Transverse colon (tissue), 4 donors: ENCODE data around the gene CDC42. TPM values are rescaled to one million over a fixed set of nuclear protein-coding genes. Genes with fewer than 3 reads are reported as not detected.

Experiments used
- DNase-seq: peaks from one replicate; pipeline ENCODE4 v3.0.0-alpha.2; 2019
- H3K27ac ChIP-seq, 4 donors: fragments of 200-600 bp; sonication (generic); 2 replicates each; pipeline ENCODE4 v1.5.1; 2016 to 2018; ENCODE audit warnings: inconsistent platforms in 4 of 4
- H3K27me3 ChIP-seq: fragments of 200-600 bp; sonication (generic); 2 replicates; pipeline ENCODE4 v1.5.1; 2017; ENCODE audit warnings: inconsistent platforms
- H3K36me3 ChIP-seq, 4 donors: fragments of 200-600 bp; sonication (generic); 2 replicates each; pipeline ENCODE4 v1.5.1; 2017 to 2019; ENCODE audit warnings: inconsistent platforms in 4 of 4
- H3K4me1 ChIP-seq, 4 donors: fragments of 200-600 bp; sonication (generic); 2 replicates each; pipeline ENCODE4 v1.5.1; 2017 to 2020; ENCODE audit warnings: inconsistent platforms in 4 of 4
- H3K4me3 ChIP-seq, 4 donors: fragments of 200-600 bp; sonication (generic); 1 replicate in 1 of 4; 2 replicates in 3 of 4; pipeline versions ENCODE4 v1.5.1 to v1.6.1; 2017 to 2019; ENCODE audit warnings: inconsistent platforms in 4 of 4
- H3K9me3 ChIP-seq, 2 donors: fragments of 200-600 bp; sonication (generic); 2 replicates each; pipeline ENCODE4 v1.5.1; 2017 to 2019; ENCODE audit warnings: inconsistent platforms in 2 of 2
- EP300 ChIP-seq: sonication (generic); formaldehyde crosslinking; IDR thresholded peaks from one replicate; pipeline ENCODE4 v1.6.1; 2017; ENCODE audit warnings: antibody characterized with exemption, low read depth
- POLR2A ChIP-seq: fragments of 450-650 bp; IDR thresholded peaks from one replicate; pipeline ENCODE4 v1.6.1; 2016; ENCODE audit warnings: antibody characterized with exemption, mild to moderate bottlenecking, moderate library complexity
- POLR2AphosphoS5 ChIP-seq, 3 donors: sonication (generic); formaldehyde crosslinking; IDR thresholded peaks; one replicate each; pipeline ENCODE4 v1.6.1; 2016; ENCODE audit warnings: antibody characterized with exemption in 3 of 3
- WGBS, 2 donors: methylation state at CpG; one replicate each; pipeline ENCODE4 v1.1.5; 2018; ENCODE audit warnings: low coverage in 1 of 2; 5-methylcytosine and 5-hydroxymethylcytosine counted together
- in situ Hi-C, 4 donors: fragments of 200-750 bp; cut with MboI; loops; one replicate each; pipeline versions ENCODE4 v1.15.0 to v1.15.1; 2017; ENCODE audit warnings: low sequenced_read_pairs in 3 of 4, low pct_ligation_motif_present in 1 of 4, low pct_unique_long_range_greater_than_20kb in 1 of 4
- intact Hi-C: fragments of 100-400 bp; cut with DNase I; formaldehyde crosslinking; loops from one replicate; pipeline ENCODE4 v1.15.1; 2023; ENCODE audit warnings: low total_unique reads
- total RNA-seq, 4 donors: library from RNA; depleted of rRNA; stranded (reverse); fragments of >200 nt; gene quantifications; one replicate each; pipeline ENCODE4 v1.1.0, GENCODE V29; 2016
- TF ChIP-seq, protein P1 (sequence below), 5 experiments: fragments of 200-600 bp in 3 of 5; fragments of 450-650 bp in 2 of 5; sonication (generic) in 3 of 5; IDR thresholded peaks; 1 replicate in 2 of 5; 2 replicates in 3 of 5; pipeline ENCODE4 v1.5.1; 2016 to 2017; ENCODE audit warnings: antibody characterized with exemption in 5 of 5, inconsistent platforms in 3 of 5, mild to moderate bottlenecking in 2 of 5, moderate library complexity in 1 of 5

CDC42 gene
- total RNA-seq, 4 donors from 2014 or later: 140 to 245 (median 174) TPM

DNA sequence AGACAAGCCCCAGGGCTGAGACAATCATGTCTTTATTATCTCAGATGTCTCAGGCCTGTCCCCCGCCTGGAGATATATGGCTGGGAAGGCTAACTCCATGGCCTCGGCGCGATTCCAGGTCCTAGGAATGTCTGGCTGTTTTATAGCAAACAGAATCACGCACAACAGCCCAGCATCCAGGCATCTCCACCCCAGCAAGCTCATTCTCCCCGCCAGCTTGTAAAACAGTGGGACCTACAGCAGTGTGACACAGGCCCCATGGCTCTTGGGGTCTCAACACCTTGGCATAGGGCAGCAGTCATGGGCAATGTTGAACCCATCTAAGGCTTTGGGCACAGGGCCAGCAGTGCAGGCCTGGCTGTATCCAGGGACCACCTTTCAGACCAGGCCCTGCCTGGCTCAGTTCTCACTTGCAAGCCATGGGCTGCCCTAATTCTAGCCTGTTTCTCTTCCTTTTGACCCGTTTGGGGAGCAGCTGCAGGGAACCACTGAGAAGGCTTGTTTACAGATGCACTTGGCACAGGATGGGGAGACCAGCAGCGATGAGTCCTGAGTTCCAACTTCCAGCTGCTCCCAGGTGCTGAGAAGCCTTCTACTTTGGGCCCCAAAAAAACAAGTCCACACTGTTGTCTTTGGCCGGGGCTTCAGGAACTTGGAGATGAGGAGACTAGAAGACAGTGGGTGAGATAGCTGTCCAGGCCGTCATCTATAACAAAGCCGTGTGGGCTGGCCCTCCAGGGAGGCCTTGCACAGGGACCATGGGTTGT is 56.0 kb downstream of the CDC42 start:
- Histone ChIP-seq H3K9me3 (no peaks in the 10 kb centered on the region), H3K4me3 (no peak overlapping the region), H3K4me1 (peaks cover 13 to 54% (median 26%) of the 10 kb centered on the region in 4 donors), H3K27me3 (no peaks in the 10 kb centered on the region), H3K27ac (peak overlapping the region; percentile 39 to 75 (median 52)), H3K36me3 (peaks cover 0 to 1% (median 0%) of the 10 kb centered on the region in 4 donors)
- DNase-seq: peak; percentile 47
- TF ChIP-seq POLR2AphosphoS5 (IDR thresholded peaks at IDR 0.05) (peak in 2 of 3 donors; percentile 45 to 74), EP300 (no peak), POLR2A (no peak)
- TF ChIP-seq, protein P1, sequence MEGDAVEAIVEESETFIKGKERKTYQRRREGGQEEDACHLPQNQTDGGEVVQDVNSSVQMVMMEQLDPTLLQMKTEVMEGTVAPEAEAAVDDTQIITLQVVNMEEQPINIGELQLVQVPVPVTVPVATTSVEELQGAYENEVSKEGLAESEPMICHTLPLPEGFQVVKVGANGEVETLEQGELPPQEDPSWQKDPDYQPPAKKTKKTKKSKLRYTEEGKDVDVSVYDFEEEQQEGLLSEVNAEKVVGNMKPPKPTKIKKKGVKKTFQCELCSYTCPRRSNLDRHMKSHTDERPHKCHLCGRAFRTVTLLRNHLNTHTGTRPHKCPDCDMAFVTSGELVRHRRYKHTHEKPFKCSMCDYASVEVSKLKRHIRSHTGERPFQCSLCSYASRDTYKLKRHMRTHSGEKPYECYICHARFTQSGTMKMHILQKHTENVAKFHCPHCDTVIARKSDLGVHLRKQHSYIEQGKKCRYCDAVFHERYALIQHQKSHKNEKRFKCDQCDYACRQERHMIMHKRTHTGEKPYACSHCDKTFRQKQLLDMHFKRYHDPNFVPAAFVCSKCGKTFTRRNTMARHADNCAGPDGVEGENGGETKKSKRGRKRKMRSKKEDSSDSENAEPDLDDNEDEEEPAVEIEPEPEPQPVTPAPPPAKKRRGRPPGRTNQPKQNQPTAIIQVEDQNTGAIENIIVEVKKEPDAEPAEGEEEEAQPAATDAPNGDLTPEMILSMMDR (IDR thresholded peaks at IDR 0.05): no peak
- in situ Hi-C loops (no loop called here), intact Hi-C loops (no loop called here)
- 30 to 77% methylated on average over 2 to 11 of the region's 11 CpGs for WGBS, 2 donors

DNA sequence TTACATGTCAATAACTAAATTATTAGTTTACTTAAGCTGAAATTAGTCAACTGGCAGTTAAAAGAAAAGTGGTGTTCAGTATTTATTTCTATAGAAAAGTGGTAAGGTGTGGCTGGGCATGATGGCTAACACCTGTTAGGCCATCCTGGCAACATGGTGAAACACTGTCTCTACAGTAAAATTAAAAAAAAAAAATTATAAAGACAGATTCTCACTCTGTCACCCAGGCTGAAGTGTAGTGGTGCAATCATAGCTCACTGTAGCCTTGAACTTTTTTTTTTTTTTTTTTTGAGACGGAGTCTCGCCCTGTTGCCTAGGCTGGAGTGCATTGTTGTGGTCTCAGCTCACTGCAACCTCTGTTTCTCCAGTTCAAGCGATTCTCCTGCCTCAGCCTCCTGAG is 57.5 kb downstream of the CDC42 start:
- Histone ChIP-seq H3K27ac (no peak overlapping the region), H3K36me3 (peaks cover 0 to 1% (median under 1%) of the 10 kb centered on the region in 4 donors), H3K4me3 (no peak overlapping the region), H3K9me3 (no peaks in the 10 kb centered on the region), H3K4me1 (peaks cover 13 to 68% (median 34%) of the 10 kb centered on the region in 4 donors), H3K27me3 (no peaks in the 10 kb centered on the region)
- 71 to 90% methylated on average over 2 to 3 of the region's 3 CpGs for WGBS, 2 donors
- TF ChIP-seq POLR2AphosphoS5 (IDR thresholded peaks at IDR 0.05) (no peak), POLR2A (no peak), EP300 (no peak)
- TF ChIP-seq, protein P1 (IDR thresholded peaks at IDR 0.05): no peak
- intact Hi-C loops (loop anchor here (10.0 kb wide), 1 partner anchor 55 kb away; the partner anchor contains the start of gene CDC42), in situ Hi-C loops (no loop called here)
- no peak for DNase-seq

DNA sequence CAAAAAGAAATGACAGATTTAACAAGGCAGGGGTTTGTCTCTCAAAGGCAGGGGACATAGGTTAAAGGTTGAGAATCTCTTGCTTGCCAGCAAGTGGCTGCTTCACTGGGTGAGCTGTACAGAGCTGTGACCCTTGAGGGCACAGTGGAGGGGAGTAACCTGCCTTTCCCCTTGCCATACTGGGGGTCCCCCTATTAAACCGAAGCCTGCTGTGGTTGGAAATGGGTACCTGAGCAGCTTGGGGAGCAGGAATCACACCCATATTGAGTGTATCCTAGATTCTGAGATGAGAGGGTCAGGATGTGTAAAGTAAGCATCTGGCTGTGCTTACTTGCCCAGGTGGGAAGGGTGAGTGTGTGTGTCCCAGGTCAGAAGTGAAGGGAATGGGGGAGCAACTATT is 58.6 kb downstream of the CDC42 start:
- H3K9me3 ChIP-seq: no peaks in the 10 kb centered on the region
- in situ Hi-C loops (no loop called here), intact Hi-C loops (loop anchor here (10.0 kb wide), 1 partner anchor 56 kb away; the partner anchor contains the start of gene CDC42)
- peak overlapping the region in 1 of 4 donors; percentile 28 for H3K27ac ChIP-seq
- peaks cover 13 to 63% (median 36%) of the 10 kb centered on the region in 4 donors for H3K4me1 ChIP-seq
- 83% methylated on average over 1 of the region's 1 CpG; no CpG with 5 or more reads in 1 of the 2 donors for WGBS, 2 donors
- H3K36me3 ChIP-seq: peaks cover 0 to 4% (median 0%) of the 10 kb centered on the region in 4 donors
- no peak for TF ChIP-seq EP300
- TF ChIP-seq, protein P1 (IDR thresholded peaks at IDR 0.05): no peak
- no peak for TF ChIP-seq POLR2AphosphoS5 (IDR thresholded peaks at IDR 0.05)
- TF ChIP-seq POLR2A: no peak
- no peaks in the 10 kb centered on the region for H3K27me3 ChIP-seq
- no peak overlapping the region for H3K4me3 ChIP-seq
- DNase-seq: no peak

DNA sequence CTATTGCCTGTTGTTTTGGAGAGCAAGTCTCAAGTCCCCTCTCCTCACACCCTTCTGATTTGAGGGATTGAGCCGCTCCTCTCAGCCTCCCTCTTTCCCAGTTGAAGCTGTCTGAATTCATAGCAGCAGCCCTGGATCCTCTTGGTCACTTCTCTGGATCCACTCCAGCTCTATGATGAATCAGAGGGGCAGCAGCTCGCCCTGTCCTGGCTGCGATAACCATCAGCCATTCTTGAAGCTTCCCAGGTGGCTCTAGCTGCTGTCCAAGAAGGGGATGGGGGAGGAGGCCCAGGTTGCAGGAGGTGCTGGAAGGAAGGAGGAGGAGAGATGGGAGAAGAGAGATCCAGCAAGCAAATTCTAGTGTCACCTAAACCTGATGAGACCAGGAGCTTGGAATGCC is 59.1 kb downstream of the CDC42 start:
- Histone ChIP-seq H3K27ac (peak overlapping the region in 1 of 4 donors; percentile 43), H3K4me1 (peaks cover 13 to 60% (median 36%) of the 10 kb centered on the region in 4 donors), H3K36me3 (peaks cover 0 to 4% (median 0%) of the 10 kb centered on the region in 4 donors), H3K9me3 (no peaks in the 10 kb centered on the region), H3K4me3 (no peak overlapping the region), H3K27me3 (no peaks in the 10 kb centered on the region)
- TF ChIP-seq, protein P1 (IDR thresholded peaks at IDR 0.05): no peak
- no peak for TF ChIP-seq POLR2AphosphoS5 (IDR thresholded peaks at IDR 0.05)
- no peak for TF ChIP-seq POLR2A
- TF ChIP-seq EP300: no peak
- no peak for DNase-seq
- in situ Hi-C loops (no loop called here), intact Hi-C loops (loop anchor here (10.0 kb wide), 1 partner anchor 57 kb away; the partner anchor contains the start of gene CDC42)
- 63% methylated on average over 3 of the region's 3 CpGs; no CpG with 5 or more reads in 1 of the 2 donors for WGBS, 2 donors
